NCI-H460 (cell line): ENCODE measurements around the gene FOXC1. TPM values are rescaled to one million over a fixed set of nuclear protein-coding genes. Genes with fewer than 3 reads are reported as not detected.

Experiments used
- DNase-seq: peaks from one replicate; pipeline ENCODE4 v3.0.0-alpha.2; 2016; ENCODE audit warnings: low read depth; ENCODE audit errors: extremely low read depth
- total RNA-seq: library from RNA; depleted of rRNA; stranded (reverse); fragments of >200 nt; shearing (Covaris generic); gene quantifications from 2 replicates; pipeline ENCODE4 v1.2.3, GENCODE V29; 2014

Gene FOXC1
- total RNA-seq, 1 experiment from 2014 or later: 94.3 TPM

GRCh38 chr6:1636272-1636825 lies 26.6 kb downstream of the FOXC1 start:
- DNase-seq: no peak

DNA sequence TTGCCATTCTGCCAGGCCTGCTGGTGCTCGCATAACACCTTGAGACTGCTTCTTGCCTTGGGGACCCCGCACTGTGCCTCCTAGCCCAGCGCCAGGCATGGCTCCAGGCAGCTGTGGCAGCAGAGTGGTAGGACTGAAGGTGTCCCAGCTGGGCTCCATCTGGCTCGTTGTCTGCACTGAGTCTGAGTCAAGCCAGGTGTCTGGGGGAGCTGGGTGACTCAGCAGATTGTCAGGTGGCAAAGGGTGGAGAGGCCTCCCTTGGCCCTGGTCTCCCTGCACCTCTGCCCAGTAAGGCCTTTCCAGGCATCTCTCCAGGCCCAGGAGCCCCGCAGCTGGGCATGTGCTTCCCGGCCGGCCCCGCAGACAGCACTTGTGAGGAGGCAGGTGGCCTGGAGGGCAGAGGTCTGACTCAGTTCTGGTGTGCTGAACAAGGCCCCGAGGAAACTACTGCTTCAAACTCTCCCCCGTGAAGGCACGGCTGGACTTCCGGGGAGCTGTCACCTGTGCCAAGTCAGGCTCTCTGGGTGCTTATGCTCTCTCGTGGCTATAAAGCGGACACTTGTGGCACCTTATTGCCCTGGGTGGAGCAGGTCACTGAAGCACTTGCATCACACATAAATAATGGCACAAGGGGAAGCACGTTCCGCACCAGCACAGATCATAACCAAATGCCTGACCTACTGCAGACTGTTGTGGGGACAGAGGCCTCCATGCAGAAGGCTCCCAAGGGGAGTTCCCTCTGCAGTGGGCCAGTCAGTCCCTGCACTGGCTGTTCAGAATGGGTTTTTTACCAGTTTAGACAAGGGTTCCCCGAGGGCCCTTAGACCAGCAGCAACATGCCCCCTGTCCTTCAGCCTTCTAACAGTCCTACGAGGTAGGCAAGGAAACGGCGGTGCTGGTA lies 27.5 kb downstream of the FOXC1 start:
- DNase-seq: no peak

- DNase-seq: no peak
Observed at GRCh38 chr6:1639430-1639829, 29.7 kb downstream of the FOXC1 start.

DNA sequence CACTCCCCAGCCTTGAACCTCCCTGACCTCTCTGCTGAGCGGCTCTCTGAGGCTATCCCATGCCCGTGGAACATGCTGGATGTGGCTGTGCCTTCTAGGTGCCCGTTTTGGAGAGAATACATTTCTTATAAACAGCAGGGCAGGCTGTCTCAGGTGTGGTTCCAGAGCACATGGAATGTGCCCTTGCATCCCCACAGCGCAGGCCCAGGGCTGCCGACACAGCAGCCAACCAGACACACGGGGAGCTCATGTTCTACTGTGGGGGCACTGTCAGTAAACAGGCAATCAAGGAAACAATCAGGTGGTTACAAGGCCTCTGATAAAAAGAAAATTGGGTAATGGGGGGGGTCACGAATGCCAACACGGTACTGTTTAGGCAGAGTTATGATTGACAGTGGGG lies 30.8 kb downstream of the FOXC1 start:
- DNase-seq: no peak

GRCh38 chr6:1641343-1641885 lies 31.7 kb downstream of the FOXC1 start:
- DNase-seq: no peak

GRCh38 chr6:1643111-1643510 lies 33.4 kb downstream of the FOXC1 start:
- no peak for DNase-seq

DNA sequence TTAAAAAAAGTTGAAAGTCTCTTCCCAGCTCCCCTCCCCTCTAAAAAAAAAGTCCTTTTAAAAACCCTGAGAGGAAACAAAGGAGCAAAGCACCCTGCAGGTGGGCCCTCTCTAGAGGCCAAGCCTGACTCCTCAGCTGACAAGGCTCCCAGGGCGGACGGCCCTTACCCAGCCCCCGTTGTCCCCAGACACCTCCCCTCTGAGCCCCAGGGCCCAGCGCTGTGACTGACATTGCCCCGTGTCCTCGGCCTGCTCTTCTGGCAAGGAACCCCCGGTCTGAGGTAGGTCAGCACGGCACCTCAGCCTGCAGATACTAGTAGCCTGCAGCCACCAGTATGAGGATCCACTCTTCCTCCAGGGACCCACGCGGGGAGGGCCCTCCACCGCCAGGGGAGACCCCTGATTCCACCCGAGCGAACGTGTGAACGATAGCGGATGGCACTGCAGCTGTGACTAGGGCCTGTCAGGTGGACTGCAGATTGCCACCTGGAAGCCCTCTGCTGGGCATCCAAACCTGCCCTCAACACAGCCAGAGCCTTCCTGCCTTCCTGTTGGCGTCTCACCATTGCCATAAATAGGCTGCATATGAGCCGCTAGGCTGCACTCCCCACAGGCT lies 34.2 kb downstream of the FOXC1 start:
- no peak for DNase-seq

DNA sequence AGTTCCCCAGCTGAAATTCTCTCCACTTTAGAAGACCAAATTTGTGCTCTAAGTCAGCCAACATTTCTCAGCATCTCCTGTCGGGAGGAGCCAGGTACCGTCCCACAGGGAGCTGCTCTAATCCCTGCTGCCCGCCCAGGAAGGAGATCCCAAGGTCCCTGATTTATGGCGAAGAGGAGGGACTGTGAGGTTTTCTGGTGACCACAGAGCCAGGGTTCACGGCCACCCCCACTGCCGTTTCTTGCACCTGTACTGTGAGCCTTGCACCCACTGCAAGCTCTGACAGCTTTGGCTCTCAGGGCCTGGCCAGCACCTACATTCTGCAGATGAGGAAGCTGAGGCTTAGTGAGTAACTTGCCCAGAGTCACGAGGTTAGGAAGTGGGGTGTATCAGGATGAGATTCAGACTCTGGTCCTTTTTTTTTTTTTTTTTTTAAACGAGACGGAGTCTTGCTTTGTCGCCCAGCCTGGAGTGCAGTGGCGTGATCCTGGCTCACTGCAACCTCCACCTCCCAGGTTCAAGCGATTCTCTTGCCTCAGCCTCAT lies 34.9 kb downstream of the FOXC1 start:
- DNase-seq: no peak

- DNase-seq: no peak
Observed at GRCh38 chr6:1645466-1646185, 35.9 kb downstream of the FOXC1 start.

DNA sequence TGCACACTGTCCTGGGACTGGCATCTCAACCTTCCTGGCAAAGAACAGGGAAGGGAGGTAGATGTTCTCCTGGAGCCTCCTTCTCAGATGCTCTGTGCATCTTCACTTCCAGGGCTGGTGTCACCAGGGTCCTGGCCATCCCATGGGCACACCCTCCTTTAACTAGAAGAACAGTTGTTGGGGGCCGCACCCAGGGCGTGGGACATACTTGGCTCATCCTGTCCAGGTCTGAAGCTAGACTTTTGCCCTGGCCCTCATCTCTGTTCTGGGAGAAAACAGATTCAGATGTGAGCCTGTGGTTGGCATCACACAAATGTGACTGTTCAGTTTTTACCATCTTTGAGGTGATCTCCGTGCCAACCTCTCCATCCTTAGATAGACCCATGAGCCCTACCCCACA lies 41.6 kb downstream of the FOXC1 start:
- no peak for DNase-seq

DNA sequence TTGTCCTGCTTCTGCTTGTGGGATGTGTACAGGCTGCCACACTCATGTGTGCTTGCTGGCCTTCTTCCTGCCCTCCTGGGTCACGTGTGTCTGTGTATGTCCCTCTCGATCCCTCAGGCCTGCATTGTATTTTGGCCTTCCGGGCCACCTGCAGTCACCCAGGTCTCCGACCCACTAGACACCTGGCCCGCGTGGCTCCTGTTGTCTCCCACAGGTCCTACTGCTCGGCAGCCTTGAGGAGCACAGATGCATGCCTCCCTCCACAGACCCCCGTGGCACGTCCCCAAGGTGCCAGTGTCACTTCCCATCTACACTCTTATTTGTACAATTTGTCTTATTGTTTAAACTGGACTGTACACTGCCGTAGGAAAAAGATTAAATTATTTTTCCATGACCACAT lies 43.1 kb downstream of the FOXC1 start:
- no peak for DNase-seq

DNA sequence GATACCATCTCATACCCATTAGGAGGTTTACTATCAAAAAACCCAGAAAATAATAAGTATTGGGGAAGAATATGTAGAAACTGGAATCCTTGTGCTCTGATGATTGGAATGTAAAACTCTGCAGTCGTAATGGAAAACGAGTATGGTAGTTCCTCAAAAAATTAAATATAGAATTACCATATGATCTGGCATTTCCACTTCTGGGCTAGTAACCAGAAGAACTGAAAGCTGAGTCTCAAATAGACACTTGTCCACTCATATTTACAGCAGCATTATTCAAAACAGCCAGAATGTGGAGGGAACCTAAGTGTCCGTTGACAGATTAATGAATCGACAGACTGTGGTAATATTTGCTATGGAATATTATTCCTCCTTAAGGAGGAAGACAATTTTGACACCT lies 44.3 kb downstream of the FOXC1 start:
- DNase-seq: no peak

DNA sequence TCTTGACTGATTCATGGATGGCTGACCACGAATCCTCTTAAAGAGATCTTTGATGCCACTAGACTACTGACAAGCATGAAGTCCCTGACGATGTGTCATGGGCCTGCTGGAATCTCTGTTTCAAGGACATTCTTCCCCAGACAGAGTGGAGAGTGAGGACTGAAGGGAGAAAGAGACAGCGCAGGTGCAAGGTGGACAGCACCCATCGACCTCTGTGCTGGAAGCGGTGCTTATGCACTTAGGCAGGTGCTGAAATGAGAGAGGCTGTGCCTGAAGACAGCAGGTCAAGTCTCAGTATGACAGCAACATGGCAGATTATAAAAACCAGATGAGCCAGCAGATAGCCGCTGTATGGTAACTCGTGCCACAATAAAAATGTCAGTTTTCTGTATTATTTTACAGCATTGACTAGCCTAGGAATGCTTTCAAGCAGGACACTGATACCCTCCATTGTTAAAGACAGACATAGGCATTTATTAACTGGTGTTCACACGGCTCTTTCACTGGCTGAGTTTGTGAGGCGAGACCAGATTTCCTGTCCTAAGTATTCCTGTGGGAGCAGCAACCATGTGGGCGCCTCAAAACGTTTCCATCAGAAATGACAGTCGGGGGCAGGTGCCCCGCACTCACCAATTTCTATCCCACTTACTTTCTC lies 47.5 kb downstream of the FOXC1 start:
- DNase-seq: no peak

GRCh38 chr6:1657771-1658165 lies 48.1 kb downstream of the FOXC1 start:
- no peak for DNase-seq

- DNase-seq: no peak
Observed at GRCh38 chr6:1658212-1659005, 48.7 kb downstream of the FOXC1 start.

DNA sequence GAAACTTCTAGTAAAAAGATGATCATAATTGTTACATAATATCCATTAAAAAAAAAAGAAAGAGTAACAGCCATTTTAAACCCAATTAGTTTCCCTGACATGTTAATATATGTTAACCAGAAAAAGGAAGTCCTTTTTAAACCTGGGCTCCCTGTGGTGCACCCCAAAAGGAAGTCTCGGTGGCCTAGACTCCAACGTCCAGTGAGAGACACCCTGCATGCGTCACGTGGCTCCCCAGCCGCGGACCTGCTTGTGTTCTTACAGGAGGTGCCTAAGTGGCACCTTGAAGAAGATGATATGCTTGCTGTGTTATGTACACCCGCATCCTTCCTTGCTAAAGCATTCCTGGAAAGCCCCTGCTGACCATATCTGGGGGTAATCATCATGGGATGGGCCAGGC lies 50.1 kb downstream of the FOXC1 start:
- no peak for DNase-seq

- no peak for DNase-seq
Observed at GRCh38 chr6:1662534-1662933, 52.8 kb downstream of the FOXC1 start.
